GM23338 (cell line): Measurements from ENCODE around the gene DPP9. TPM values are rescaled to one million over a fixed set of nuclear protein-coding genes. Genes with fewer than 3 reads are reported as not detected.

Source experiments
- ATAC-seq: fragments of 200-7000 bp; cut with Tn5 transposase; 3 replicates; pipeline ENCODE4 v1.9.1; 2020
- DNase-seq: peaks from one replicate; pipeline ENCODE4 v3.0.0-alpha.2; 2015; ENCODE audit warnings: low spot score
- H2AFZ ChIP-seq: fragments of 200-600 bp; sonication (generic); 2 replicates; pipeline ENCODE4 v1.8.0; 2016; ENCODE audit warnings: antibody characterized with exemption, mild to moderate bottlenecking, moderate library complexity
- H3F3A ChIP-seq: fragments of 200-600 bp; sonication (generic); replicated peaks from 2 replicates; pipeline ENCODE4 v1.8.0; 2017; ENCODE audit warnings: antibody characterized with exemption, mixed run types, low read depth
- H3K27ac ChIP-seq: fragments of 200-600 bp; sonication (generic); 2 replicates; pipeline ENCODE4 v1.6.1; 2016; ENCODE audit warnings: low read depth
- H3K27me3 ChIP-seq: fragments of 200-600 bp; sonication (generic); 2 replicates; pipeline ENCODE4 v1.8.0; 2016; ENCODE audit warnings: mild to moderate bottlenecking, mixed run types, moderate library complexity; ENCODE audit not compliant: insufficient read depth
- H3K36me3 ChIP-seq: fragments of 200-600 bp; sonication (generic); 2 replicates; pipeline ENCODE4 v1.8.0; 2016; ENCODE audit warnings: mild to moderate bottlenecking; ENCODE audit not compliant: insufficient read depth
- H3K4me1 ChIP-seq: fragments of 200-600 bp; sonication (generic); 2 replicates; pipeline ENCODE4 v1.8.0; 2016; ENCODE audit warnings: mild to moderate bottlenecking, moderate library complexity; ENCODE audit not compliant: insufficient read depth
- H3K4me2 ChIP-seq: fragments of 200-600 bp; sonication (generic); 2 replicates; pipeline ENCODE4 v1.7.1; 2017; ENCODE audit warnings: mixed run types
- H3K4me3 ChIP-seq: fragments of 200-600 bp; sonication (generic); 2 replicates; pipeline ENCODE4 v1.6.1; 2016; ENCODE audit warnings: mixed run types
- H3K79me2 ChIP-seq: fragments of 200-600 bp; sonication (generic); replicated peaks from 2 replicates; pipeline ENCODE4 v1.8.0; 2017; ENCODE audit warnings: mild to moderate bottlenecking; ENCODE audit not compliant: insufficient read depth
- H3K9me2 ChIP-seq: fragments of 200-600 bp; sonication (generic); 2 replicates; pipeline ENCODE4 v1.8.0; 2017; ENCODE audit not compliant: insufficient read depth
- H4K20me1 ChIP-seq: fragments of 200-600 bp; sonication (generic); replicated peaks from 2 replicates; pipeline ENCODE4 v1.8.0; 2017; ENCODE audit warnings: mild to moderate bottlenecking; ENCODE audit not compliant: insufficient read depth
- H3K27ac Mint-ChIP-seq: 2 replicates; pipeline ENCODE4 v1.8.0; 2020; ENCODE audit warnings: inconsistent platforms, mild to moderate bottlenecking, moderate library complexity, mixed read lengths
- H3K27me3 Mint-ChIP-seq: 3 replicates; pipeline ENCODE4 v1.8.0; 2022; ENCODE audit warnings: low read depth, mild to moderate bottlenecking, moderate library complexity, mixed read lengths, inconsistent platforms; ENCODE audit not compliant: insufficient read depth, poor library complexity
- H3K36me3 Mint-ChIP-seq: 3 replicates; pipeline ENCODE4 v1.8.0; 2021; ENCODE audit warnings: low read depth, mild to moderate bottlenecking, inconsistent platforms, moderate library complexity, mixed read lengths
- H3K4me1 Mint-ChIP-seq: 3 replicates; pipeline ENCODE4 v1.8.0; 2020; ENCODE audit warnings: mild to moderate bottlenecking, inconsistent platforms, mixed read lengths
- H3K4me3 Mint-ChIP-seq: 3 replicates; pipeline ENCODE4 v1.8.0; 2021; ENCODE audit warnings: moderate library complexity, mild to moderate bottlenecking, inconsistent platforms, mixed read lengths
- H3K9me3 Mint-ChIP-seq: 3 replicates; pipeline ENCODE4 v1.8.0; 2020; ENCODE audit warnings: moderate library complexity, mild to moderate bottlenecking, inconsistent platforms, mixed read lengths
- CREB1 ChIP-seq: fragments of 250-450 bp; sonication (Bioruptor Pico); IDR thresholded peaks from 2 replicates; pipeline ENCODE4 v1.5.0; 2020; ENCODE audit warnings: low read depth, mild to moderate bottlenecking, moderate library complexity
- EZH2phosphoT487 ChIP-seq: fragments of 200-600 bp; sonication (generic); IDR thresholded peaks from one replicate; pipeline ENCODE4 v1.8.1; 2018; ENCODE audit warnings: antibody characterized with exemption; ENCODE audit not compliant: unreplicated experiment
- NANOG ChIP-seq: IDR thresholded peaks from 2 replicates; pipeline ENCODE4 v1.6.1; 2016; ENCODE audit warnings: antibody characterized with exemption, borderline replicate concordance
- POLR2AphosphoS5 ChIP-seq: IDR thresholded peaks from 2 replicates; pipeline ENCODE4 v1.6.1; 2016; ENCODE audit warnings: antibody characterized with exemption, low read depth
- REST ChIP-seq: IDR thresholded peaks from one replicate; pipeline ENCODE4 v1.6.1; 2018; ENCODE audit warnings: antibody characterized with exemption; ENCODE audit not compliant: unreplicated experiment
- STAT1 ChIP-seq: IDR thresholded peaks from one replicate; pipeline ENCODE4 v1.6.1; 2016; ENCODE audit warnings: antibody characterized with exemption; ENCODE audit not compliant: unreplicated experiment
- ZNF114 ChIP-seq: fragments of 250-450 bp; sonication (Bioruptor Pico); IDR thresholded peaks from 2 replicates; pipeline ENCODE4 v1.5.0; 2020; ENCODE audit warnings: mild to moderate bottlenecking, moderate library complexity
- ZNF331 ChIP-seq: fragments of 250-450 bp; sonication (Bioruptor Pico); IDR thresholded peaks from 2 replicates; pipeline ENCODE4 v1.5.0; 2020; ENCODE audit warnings: low read depth, mild to moderate bottlenecking, moderate library complexity
- ZNF462 ChIP-seq: fragments of 250-450 bp; sonication (Bioruptor Pico); IDR thresholded peaks from 2 replicates; pipeline ENCODE4 v1.5.0; 2020; ENCODE audit warnings: mild to moderate bottlenecking, moderate library complexity
- polyA plus RNA-seq: library from polyadenylated mRNA; unstranded; fragments of >200 nt; fragmentation: Nextera tagmentation; extraction: Ambion mirVana; gene quantifications from 2 replicates; pipeline ENCODE4 v1.2.1, GENCODE V29; 2016
- total RNA-seq: library from RNA; depleted of rRNA; stranded (reverse); fragments of >200 nt; shearing (Covaris generic); gene quantifications from 2 replicates; pipeline ENCODE4 v1.2.3, GENCODE V29; 2014
- TF ChIP-seq, protein P1 (sequence below): IDR thresholded peaks from 2 replicates; pipeline ENCODE4 v1.6.1; 2016; ENCODE audit warnings: antibody characterized with exemption

Gene DPP9
- total and polyA plus RNA-seq, 2 experiments from 2014 or later, result 19.5 to 49.2 TPM

GRCh38 chr19:4749870-4750590 is 26.4 kb upstream of the DPP9 start:
- Histone ChIP-seq H4K20me1 (no peaks in the 10 kb centered on the region), H3K27me3 (no peaks in the 10 kb centered on the region), H3K9me2 (no peaks in the 10 kb centered on the region), H3K79me2 (no peaks in the 10 kb centered on the region), H3F3A (no peaks in the 10 kb centered on the region), H3K4me3 (no peak overlapping the region), H2AFZ (no peak overlapping the region), H3K36me3 (no peaks in the 10 kb centered on the region; the same call in 1 of the 2 replicates), H3K4me1 (no peaks in the 10 kb centered on the region), H3K4me2 (no peak overlapping the region), H3K27ac (no peak overlapping the region)
- Mint-ChIP-seq H3K4me3 (no peak overlapping the region), H3K27ac (no peak overlapping the region), H3K4me1 (no peaks in the 10 kb centered on the region; the same call in 2 of the 3 replicates), H3K27me3 (peaks cover 6% of the 10 kb centered on the region), H3K36me3 (no peaks in the 10 kb centered on the region; the same call in 2 of the 3 replicates), H3K9me3 (no peaks in the 10 kb centered on the region; the same call in 2 of the 3 replicates)
- ATAC-seq (no peak), DNase-seq (no peak)
- no peak for TF ChIP-seq STAT1
- TF ChIP-seq, protein P1, sequence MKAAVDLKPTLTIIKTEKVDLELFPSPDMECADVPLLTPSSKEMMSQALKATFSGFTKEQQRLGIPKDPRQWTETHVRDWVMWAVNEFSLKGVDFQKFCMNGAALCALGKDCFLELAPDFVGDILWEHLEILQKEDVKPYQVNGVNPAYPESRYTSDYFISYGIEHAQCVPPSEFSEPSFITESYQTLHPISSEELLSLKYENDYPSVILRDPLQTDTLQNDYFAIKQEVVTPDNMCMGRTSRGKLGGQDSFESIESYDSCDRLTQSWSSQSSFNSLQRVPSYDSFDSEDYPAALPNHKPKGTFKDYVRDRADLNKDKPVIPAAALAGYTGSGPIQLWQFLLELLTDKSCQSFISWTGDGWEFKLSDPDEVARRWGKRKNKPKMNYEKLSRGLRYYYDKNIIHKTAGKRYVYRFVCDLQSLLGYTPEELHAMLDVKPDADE, result no peak
- no peak for TF ChIP-seq EZH2phosphoT487
- no peak for TF ChIP-seq ZNF462
- no peak for TF ChIP-seq ZNF331 (CRISPR knock-in tag)
- no peak for TF ChIP-seq CREB1 (CRISPR knock-in tag)
- TF ChIP-seq REST, result no peak
- no peak for TF ChIP-seq POLR2AphosphoS5
- no peak for TF ChIP-seq NANOG
- no peak for TF ChIP-seq ZNF114
